ENCODE measurements around the gene MBOAT7. TPM values are rescaled to one million over a fixed set of nuclear protein-coding genes. Genes with fewer than 3 reads are reported as not detected.

MBOAT7 gene
- total RNA-seq, 2 experiments from 2014 or later = 18.1 to 25.0 TPM

GRCh38 chr19:54168174-54168917 lies 21.0 kb downstream of the MBOAT7 start:
- no peak overlapping the region for H3K27ac ChIP-seq (ENCODE audit: low read depth, low read length, poor library complexity, severe bottlenecking)
- no peak overlapping the region for H2AFZ ChIP-seq (ENCODE audit: low read length)
- H4K20me1 ChIP-seq (ENCODE audit: insufficient read depth, low read length) = no peaks in the 10 kb centered on the region
- BruUV-seq (replicated peaks) = no TSS peak
- ChIA-PET CTCF (ENCODE audit: unreplicated experiment) (no interaction called here), POLR2A (no interaction called here)
- TF ChIP-seq CTCF (conservative IDR thresholded peaks at IDR 0.05; ENCODE audit: low read length) (peak; percentile 80), EZH2phosphoT487 (IDR thresholded peaks at IDR 0.05; ENCODE audit: borderline replicate concordance, low read depth, low read length) (no peak)
- H3K4me3 ChIP-seq (ENCODE audit: low read depth, low read length, poor library complexity, severe bottlenecking) = no peak overlapping the region
- peak overlapping the region; percentile 57 for H3K4me2 ChIP-seq (ENCODE audit: low read length)
- no peaks in the 10 kb centered on the region for H3K36me3 ChIP-seq (ENCODE audit: insufficient read depth, low read length)
- no peaks in the 10 kb centered on the region for H3K9me2 ChIP-seq (ENCODE audit: insufficient read depth, low read length)
- H3K79me2 ChIP-seq (ENCODE audit: insufficient read depth, low read depth, low read length) = no peaks in the 10 kb centered on the region
- no peaks in the 10 kb centered on the region for H3K9me3 ChIP-seq (ENCODE audit: low read length)
- intact Hi-C loops (cut with micrococcal nuclease; ENCODE audit: unreplicated experiment) = loop anchor here (1.0 kb wide), 1 partner anchor 63 kb away; no protein-coding TSS in a partner anchor
- peak; percentile 84 for DNase-seq (ENCODE audit: low spot score)
- peaks cover 10% of the 10 kb centered on the region for H3K4me1 ChIP-seq (ENCODE audit: insufficient read depth, low read length, poor library complexity, severe bottlenecking)

GRCh38 chr19:54165222-54165621 lies 24.2 kb downstream of the MBOAT7 start:
- Histone ChIP-seq H3K4me3 (ENCODE audit: low read depth, low read length, poor library complexity, severe bottlenecking) (no peak overlapping the region), H3K36me3 (ENCODE audit: insufficient read depth, low read length) (no peaks in the 10 kb centered on the region), H3K79me2 (ENCODE audit: insufficient read depth, low read depth, low read length) (no peaks in the 10 kb centered on the region), H3K9me3 (ENCODE audit: low read length) (no peaks in the 10 kb centered on the region), H3K9me2 (ENCODE audit: insufficient read depth, low read length) (no peaks in the 10 kb centered on the region), H3K4me2 (ENCODE audit: low read length) (no peak overlapping the region), H3K4me1 (ENCODE audit: insufficient read depth, low read length, poor library complexity, severe bottlenecking) (peaks cover 18% of the 10 kb centered on the region), H3K27ac (ENCODE audit: low read depth, low read length, poor library complexity, severe bottlenecking) (no peak overlapping the region), H4K20me1 (ENCODE audit: insufficient read depth, low read length) (no peaks in the 10 kb centered on the region), H2AFZ (ENCODE audit: low read length) (no peak overlapping the region)
- CTCF ChIA-PET (ENCODE audit: unreplicated experiment) = no interaction called here
- TF ChIP-seq EZH2phosphoT487 (IDR thresholded peaks at IDR 0.05; ENCODE audit: borderline replicate concordance, low read depth, low read length) = no peak
- TF ChIP-seq CTCF (conservative IDR thresholded peaks at IDR 0.05; ENCODE audit: low read length) = no peak
- DNase-seq (ENCODE audit: low spot score) = no peak
- POLR2A ChIA-PET = no interaction called here
- BruUV-seq (replicated peaks) = no TSS peak
- intact Hi-C loops (cut with micrococcal nuclease; ENCODE audit: unreplicated experiment) = no loop called here

GRCh38 chr19:54164369-54165068 lies 24.9 kb downstream of the MBOAT7 start:
- intact Hi-C loops (cut with micrococcal nuclease; ENCODE audit: unreplicated experiment) = no loop called here
- Histone ChIP-seq H3K36me3 (ENCODE audit: insufficient read depth, low read length) (no peaks in the 10 kb centered on the region), H3K9me3 (ENCODE audit: low read length) (no peaks in the 10 kb centered on the region), H3K9me2 (ENCODE audit: insufficient read depth, low read length) (no peaks in the 10 kb centered on the region), H2AFZ (ENCODE audit: low read length) (no peak overlapping the region), H4K20me1 (ENCODE audit: insufficient read depth, low read length) (no peaks in the 10 kb centered on the region), H3K27ac (ENCODE audit: low read depth, low read length, poor library complexity, severe bottlenecking) (no peak overlapping the region), H3K4me1 (ENCODE audit: insufficient read depth, low read length, poor library complexity, severe bottlenecking) (peaks cover 18% of the 10 kb centered on the region), H3K79me2 (ENCODE audit: insufficient read depth, low read depth, low read length) (no peaks in the 10 kb centered on the region), H3K4me3 (ENCODE audit: low read depth, low read length, poor library complexity, severe bottlenecking) (no peak overlapping the region), H3K4me2 (ENCODE audit: low read length) (no peak overlapping the region)
- BruUV-seq (replicated peaks) = no TSS peak
- TF ChIP-seq EZH2phosphoT487 (IDR thresholded peaks at IDR 0.05; ENCODE audit: borderline replicate concordance, low read depth, low read length) = no peak
- no peak for TF ChIP-seq CTCF (conservative IDR thresholded peaks at IDR 0.05; ENCODE audit: low read length)
- CTCF ChIA-PET (ENCODE audit: unreplicated experiment) = no interaction called here
- no peak for DNase-seq (ENCODE audit: low spot score)
- POLR2A ChIA-PET = no interaction called here
